ENCODE measurements around the gene GPR132.

Gene GPR132

GRCh38 chr14:105005929-105006830, 59.0 kb downstream of the GPR132 start:
- no peak for DNase-seq

- DNase-seq = no peak
These were observed 59.8 kb downstream of the GPR132 start for GRCh38 chr14:105005329-105005928.

Data from amygdala (tissue), 56 donors.